GM23338 (cell line): ENCODE data around the gene MOXD1. TPM values are rescaled to one million over a fixed set of nuclear protein-coding genes. Genes with fewer than 3 reads are reported as not detected.

Experiments used
- ATAC-seq: fragments of 200-7000 bp; cut with Tn5 transposase; 3 replicates; pipeline ENCODE4 v1.9.1; 2020
- DNase-seq: peaks from one replicate; pipeline ENCODE4 v3.0.0-alpha.2; 2015; ENCODE audit warnings: low spot score
- H2AFZ ChIP-seq: fragments of 200-600 bp; sonication (generic); 2 replicates; pipeline ENCODE4 v1.8.0; 2016; ENCODE audit warnings: antibody characterized with exemption, mild to moderate bottlenecking, moderate library complexity
- H3F3A ChIP-seq: fragments of 200-600 bp; sonication (generic); replicated peaks from 2 replicates; pipeline ENCODE4 v1.8.0; 2017; ENCODE audit warnings: antibody characterized with exemption, mixed run types, low read depth
- H3K27ac ChIP-seq: fragments of 200-600 bp; sonication (generic); 2 replicates; pipeline ENCODE4 v1.6.1; 2016; ENCODE audit warnings: low read depth
- H3K27me3 ChIP-seq: fragments of 200-600 bp; sonication (generic); 2 replicates; pipeline ENCODE4 v1.8.0; 2016; ENCODE audit warnings: mild to moderate bottlenecking, mixed run types, moderate library complexity; ENCODE audit not compliant: insufficient read depth
- H3K36me3 ChIP-seq: fragments of 200-600 bp; sonication (generic); 2 replicates; pipeline ENCODE4 v1.8.0; 2016; ENCODE audit warnings: mild to moderate bottlenecking; ENCODE audit not compliant: insufficient read depth
- H3K4me1 ChIP-seq: fragments of 200-600 bp; sonication (generic); 2 replicates; pipeline ENCODE4 v1.8.0; 2016; ENCODE audit warnings: mild to moderate bottlenecking, moderate library complexity; ENCODE audit not compliant: insufficient read depth
- H3K4me2 ChIP-seq: fragments of 200-600 bp; sonication (generic); 2 replicates; pipeline ENCODE4 v1.7.1; 2017; ENCODE audit warnings: mixed run types
- H3K4me3 ChIP-seq: fragments of 200-600 bp; sonication (generic); 2 replicates; pipeline ENCODE4 v1.6.1; 2016; ENCODE audit warnings: mixed run types
- H3K79me2 ChIP-seq: fragments of 200-600 bp; sonication (generic); replicated peaks from 2 replicates; pipeline ENCODE4 v1.8.0; 2017; ENCODE audit warnings: mild to moderate bottlenecking; ENCODE audit not compliant: insufficient read depth
- H3K9me2 ChIP-seq: fragments of 200-600 bp; sonication (generic); 2 replicates; pipeline ENCODE4 v1.8.0; 2017; ENCODE audit not compliant: insufficient read depth
- H4K20me1 ChIP-seq: fragments of 200-600 bp; sonication (generic); replicated peaks from 2 replicates; pipeline ENCODE4 v1.8.0; 2017; ENCODE audit warnings: mild to moderate bottlenecking; ENCODE audit not compliant: insufficient read depth
- H3K27ac Mint-ChIP-seq: 2 replicates; pipeline ENCODE4 v1.8.0; 2020; ENCODE audit warnings: inconsistent platforms, mild to moderate bottlenecking, moderate library complexity, mixed read lengths
- H3K27me3 Mint-ChIP-seq: 3 replicates; pipeline ENCODE4 v1.8.0; 2022; ENCODE audit warnings: low read depth, mild to moderate bottlenecking, moderate library complexity, mixed read lengths, inconsistent platforms; ENCODE audit not compliant: insufficient read depth, poor library complexity
- H3K36me3 Mint-ChIP-seq: 3 replicates; pipeline ENCODE4 v1.8.0; 2021; ENCODE audit warnings: low read depth, mild to moderate bottlenecking, inconsistent platforms, moderate library complexity, mixed read lengths
- H3K4me1 Mint-ChIP-seq: 3 replicates; pipeline ENCODE4 v1.8.0; 2020; ENCODE audit warnings: mild to moderate bottlenecking, inconsistent platforms, mixed read lengths
- H3K4me3 Mint-ChIP-seq: 3 replicates; pipeline ENCODE4 v1.8.0; 2021; ENCODE audit warnings: moderate library complexity, mild to moderate bottlenecking, inconsistent platforms, mixed read lengths
- H3K9me3 Mint-ChIP-seq: 3 replicates; pipeline ENCODE4 v1.8.0; 2020; ENCODE audit warnings: moderate library complexity, mild to moderate bottlenecking, inconsistent platforms, mixed read lengths
- CREB1 ChIP-seq: fragments of 250-450 bp; sonication (Bioruptor Pico); IDR thresholded peaks from 2 replicates; pipeline ENCODE4 v1.5.0; 2020; ENCODE audit warnings: low read depth, mild to moderate bottlenecking, moderate library complexity
- EZH2 ChIP-seq: fragments of 200-600 bp; sonication (generic); IDR thresholded peaks from one replicate; pipeline ENCODE4 v1.8.0; 2017; ENCODE audit warnings: antibody characterized with exemption, mild to moderate bottlenecking, low read depth; ENCODE audit not compliant: unreplicated experiment
- EZH2phosphoT487 ChIP-seq: fragments of 200-600 bp; sonication (generic); IDR thresholded peaks from one replicate; pipeline ENCODE4 v1.8.1; 2018; ENCODE audit warnings: antibody characterized with exemption; ENCODE audit not compliant: unreplicated experiment
- JUNB ChIP-seq: IDR thresholded peaks from one replicate; pipeline ENCODE4 v1.6.1; 2016; ENCODE audit warnings: antibody characterized with exemption; ENCODE audit not compliant: unreplicated experiment
- NANOG ChIP-seq: IDR thresholded peaks from 2 replicates; pipeline ENCODE4 v1.6.1; 2016; ENCODE audit warnings: antibody characterized with exemption, borderline replicate concordance
- POLR2AphosphoS5 ChIP-seq: IDR thresholded peaks from 2 replicates; pipeline ENCODE4 v1.6.1; 2016; ENCODE audit warnings: antibody characterized with exemption, low read depth
- REST ChIP-seq: IDR thresholded peaks from one replicate; pipeline ENCODE4 v1.6.1; 2018; ENCODE audit warnings: antibody characterized with exemption; ENCODE audit not compliant: unreplicated experiment
- STAT1 ChIP-seq: IDR thresholded peaks from one replicate; pipeline ENCODE4 v1.6.1; 2016; ENCODE audit warnings: antibody characterized with exemption; ENCODE audit not compliant: unreplicated experiment
- ZNF114 ChIP-seq: fragments of 250-450 bp; sonication (Bioruptor Pico); IDR thresholded peaks from 2 replicates; pipeline ENCODE4 v1.5.0; 2020; ENCODE audit warnings: mild to moderate bottlenecking, moderate library complexity
- ZNF331 ChIP-seq: fragments of 250-450 bp; sonication (Bioruptor Pico); IDR thresholded peaks from 2 replicates; pipeline ENCODE4 v1.5.0; 2020; ENCODE audit warnings: low read depth, mild to moderate bottlenecking, moderate library complexity
- ZNF462 ChIP-seq: fragments of 250-450 bp; sonication (Bioruptor Pico); IDR thresholded peaks from 2 replicates; pipeline ENCODE4 v1.5.0; 2020; ENCODE audit warnings: mild to moderate bottlenecking, moderate library complexity
- polyA plus RNA-seq: library from polyadenylated mRNA; unstranded; fragments of >200 nt; fragmentation: Nextera tagmentation; extraction: Ambion mirVana; gene quantifications from 2 replicates; pipeline ENCODE4 v1.2.1, GENCODE V29; 2016
- total RNA-seq: library from RNA; depleted of rRNA; stranded (reverse); fragments of >200 nt; shearing (Covaris generic); gene quantifications from 2 replicates; pipeline ENCODE4 v1.2.3, GENCODE V29; 2014
- TF ChIP-seq, protein P1 (sequence below): IDR thresholded peaks from 2 replicates; pipeline ENCODE4 v1.6.1; 2016; ENCODE audit warnings: antibody characterized with exemption

MOXD1 gene
- total and polyA plus RNA-seq, 2 experiments from 2014 or later: 1.7 to 4.3 TPM

DNA sequence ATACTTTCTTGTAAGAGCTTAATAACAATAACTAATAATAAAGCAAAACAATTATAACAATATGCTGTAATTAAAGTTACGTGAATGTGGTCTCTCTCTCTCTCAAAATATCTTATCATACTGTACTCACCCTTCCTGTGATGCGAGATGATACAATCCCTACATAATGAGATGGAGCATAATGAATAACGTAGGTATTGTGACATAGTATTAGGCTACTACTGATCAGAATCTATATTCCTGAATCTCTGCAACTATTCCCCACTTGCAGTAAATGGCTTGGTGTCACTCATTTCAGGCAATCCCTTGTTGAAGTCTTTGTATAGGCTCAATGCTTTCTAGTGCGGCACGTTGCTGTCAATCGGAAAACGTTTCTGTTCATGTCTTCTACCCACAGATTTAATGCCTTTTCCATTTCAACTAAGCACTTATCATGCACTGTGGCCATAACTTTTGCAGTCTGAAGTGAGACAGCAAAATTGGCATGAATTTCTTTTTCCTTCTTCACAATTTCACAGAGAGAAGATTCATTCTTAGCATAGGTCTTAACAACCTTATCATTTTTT is 32.3 kb downstream of the MOXD1 start:
- no peak for ATAC-seq
- no peaks in the 10 kb centered on the region for H3K9me3 Mint-ChIP-seq

More for the DNA sequence above, 32.3 kb downstream of the MOXD1 start:
- Mint-ChIP-seq H3K4me1 (no peaks in the 10 kb centered on the region), H3K27me3 (no peaks in the 10 kb centered on the region), H3K4me3 (no peak overlapping the region), H3K36me3 (no peaks in the 10 kb centered on the region), H3K27ac (no peak overlapping the region)
- H4K20me1 ChIP-seq: no peaks in the 10 kb centered on the region
- no peak overlapping the region for H3K27ac ChIP-seq
- TF ChIP-seq ZNF114 (CRISPR knock-in tag): no peak
- no peak for TF ChIP-seq EZH2phosphoT487
- TF ChIP-seq JUNB: no peak
- TF ChIP-seq CREB1 (CRISPR knock-in tag): no peak
- TF ChIP-seq EZH2: no peak
- TF ChIP-seq STAT1: no peak
- TF ChIP-seq ZNF331 (CRISPR knock-in tag): no peak
- TF ChIP-seq REST: no peak
- TF ChIP-seq POLR2AphosphoS5: no peak
- TF ChIP-seq ZNF462 (CRISPR knock-in tag): no peak
- TF ChIP-seq NANOG: no peak
- TF ChIP-seq, protein P1, sequence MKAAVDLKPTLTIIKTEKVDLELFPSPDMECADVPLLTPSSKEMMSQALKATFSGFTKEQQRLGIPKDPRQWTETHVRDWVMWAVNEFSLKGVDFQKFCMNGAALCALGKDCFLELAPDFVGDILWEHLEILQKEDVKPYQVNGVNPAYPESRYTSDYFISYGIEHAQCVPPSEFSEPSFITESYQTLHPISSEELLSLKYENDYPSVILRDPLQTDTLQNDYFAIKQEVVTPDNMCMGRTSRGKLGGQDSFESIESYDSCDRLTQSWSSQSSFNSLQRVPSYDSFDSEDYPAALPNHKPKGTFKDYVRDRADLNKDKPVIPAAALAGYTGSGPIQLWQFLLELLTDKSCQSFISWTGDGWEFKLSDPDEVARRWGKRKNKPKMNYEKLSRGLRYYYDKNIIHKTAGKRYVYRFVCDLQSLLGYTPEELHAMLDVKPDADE: no peak
- no peaks in the 10 kb centered on the region for H3K27me3 ChIP-seq
- no peak for DNase-seq
- no peak overlapping the region for H3K4me3 ChIP-seq
- H3F3A ChIP-seq: no peaks in the 10 kb centered on the region
- no peaks in the 10 kb centered on the region for H3K36me3 ChIP-seq
- H3K4me2 ChIP-seq: no peak overlapping the region
- no peaks in the 10 kb centered on the region for H3K4me1 ChIP-seq
- H3K79me2 ChIP-seq: no peaks in the 10 kb centered on the region
- no peak overlapping the region for H2AFZ ChIP-seq
- no peaks in the 10 kb centered on the region for H3K9me2 ChIP-seq
